K562 (cell line): ENCODE measurements around the gene XRRA1. TPM values are rescaled to one million over a fixed set of nuclear protein-coding genes. Genes with fewer than 3 reads are reported as not detected.

Source experiments
- FOSL1 ChIP-seq: fragments of 200-800 bp; sonication (Bioruptor generic); conservative IDR thresholded peaks from 2 replicates; pipeline ENCODE4 v1.6.1; 2016; ENCODE audit warnings: missing genetic modification characterization, missing compliant biosample characterization
- ZHX1 ChIP-seq: fragments of 150-350 bp; conservative IDR thresholded peaks from 2 replicates; pipeline ENCODE4 v1.6.1; 2014; ENCODE audit warnings: low read length
- polyA plus RNA-seq, 8 experiments: library from polyadenylated mRNA; depleted of rRNA in 4 of 8; stranded (reverse) in 5 of 8; unstranded in 3 of 8; fragments of >200 nt; fragmentation: Nextera tagmentation in 2 of 8; fragmentation: Illumina TruSeq in 1 of 8; extraction: Ambion mirVana in 2 of 8; extraction: Trizol in 1 of 8; gene quantifications; 2 replicates each; pipeline versions ENCODE4 v1.2.1 to v1.2.3, GENCODE V29; 2011 to 2014; ENCODE audit warnings: inconsistent platforms in 1 of 8, missing spikeins in 1 of 8
- total RNA-seq, 7 experiments: library from RNA; depleted of rRNA in 6 of 7; stranded (reverse); fragments of >200 nt in 6 of 7; fragmentation: Illumina TruSeq in 2 of 7; extraction: Trizol in 2 of 7; gene quantifications; 2 replicates each; pipeline versions ENCODE4 v1.2.1 to v1.2.3, GENCODE V29; 2011 to 2021; ENCODE audit warnings: low replicate concordance in 1 of 7
- TF ChIP-seq, protein P1 (sequence below): fragments of 200-600 bp; sonication (generic); IDR thresholded peaks from one replicate; pipeline ENCODE4 v1.6.1; 2012; ENCODE audit warnings: mild to moderate bottlenecking, low read depth, low read length, inconsistent platforms

The XRRA1 gene
- total and polyA plus RNA-seq, 9 of the 15 experiments (the other 6 are each of a cell fraction or from before 2014, with no cell fraction given), result 5.0 to 22.5 (median 16.0) TPM

GRCh38 chr11:74822170-74822569 lies 126.7 kb downstream of the XRRA1 start (continued):
- TF ChIP-seq, protein P1, sequence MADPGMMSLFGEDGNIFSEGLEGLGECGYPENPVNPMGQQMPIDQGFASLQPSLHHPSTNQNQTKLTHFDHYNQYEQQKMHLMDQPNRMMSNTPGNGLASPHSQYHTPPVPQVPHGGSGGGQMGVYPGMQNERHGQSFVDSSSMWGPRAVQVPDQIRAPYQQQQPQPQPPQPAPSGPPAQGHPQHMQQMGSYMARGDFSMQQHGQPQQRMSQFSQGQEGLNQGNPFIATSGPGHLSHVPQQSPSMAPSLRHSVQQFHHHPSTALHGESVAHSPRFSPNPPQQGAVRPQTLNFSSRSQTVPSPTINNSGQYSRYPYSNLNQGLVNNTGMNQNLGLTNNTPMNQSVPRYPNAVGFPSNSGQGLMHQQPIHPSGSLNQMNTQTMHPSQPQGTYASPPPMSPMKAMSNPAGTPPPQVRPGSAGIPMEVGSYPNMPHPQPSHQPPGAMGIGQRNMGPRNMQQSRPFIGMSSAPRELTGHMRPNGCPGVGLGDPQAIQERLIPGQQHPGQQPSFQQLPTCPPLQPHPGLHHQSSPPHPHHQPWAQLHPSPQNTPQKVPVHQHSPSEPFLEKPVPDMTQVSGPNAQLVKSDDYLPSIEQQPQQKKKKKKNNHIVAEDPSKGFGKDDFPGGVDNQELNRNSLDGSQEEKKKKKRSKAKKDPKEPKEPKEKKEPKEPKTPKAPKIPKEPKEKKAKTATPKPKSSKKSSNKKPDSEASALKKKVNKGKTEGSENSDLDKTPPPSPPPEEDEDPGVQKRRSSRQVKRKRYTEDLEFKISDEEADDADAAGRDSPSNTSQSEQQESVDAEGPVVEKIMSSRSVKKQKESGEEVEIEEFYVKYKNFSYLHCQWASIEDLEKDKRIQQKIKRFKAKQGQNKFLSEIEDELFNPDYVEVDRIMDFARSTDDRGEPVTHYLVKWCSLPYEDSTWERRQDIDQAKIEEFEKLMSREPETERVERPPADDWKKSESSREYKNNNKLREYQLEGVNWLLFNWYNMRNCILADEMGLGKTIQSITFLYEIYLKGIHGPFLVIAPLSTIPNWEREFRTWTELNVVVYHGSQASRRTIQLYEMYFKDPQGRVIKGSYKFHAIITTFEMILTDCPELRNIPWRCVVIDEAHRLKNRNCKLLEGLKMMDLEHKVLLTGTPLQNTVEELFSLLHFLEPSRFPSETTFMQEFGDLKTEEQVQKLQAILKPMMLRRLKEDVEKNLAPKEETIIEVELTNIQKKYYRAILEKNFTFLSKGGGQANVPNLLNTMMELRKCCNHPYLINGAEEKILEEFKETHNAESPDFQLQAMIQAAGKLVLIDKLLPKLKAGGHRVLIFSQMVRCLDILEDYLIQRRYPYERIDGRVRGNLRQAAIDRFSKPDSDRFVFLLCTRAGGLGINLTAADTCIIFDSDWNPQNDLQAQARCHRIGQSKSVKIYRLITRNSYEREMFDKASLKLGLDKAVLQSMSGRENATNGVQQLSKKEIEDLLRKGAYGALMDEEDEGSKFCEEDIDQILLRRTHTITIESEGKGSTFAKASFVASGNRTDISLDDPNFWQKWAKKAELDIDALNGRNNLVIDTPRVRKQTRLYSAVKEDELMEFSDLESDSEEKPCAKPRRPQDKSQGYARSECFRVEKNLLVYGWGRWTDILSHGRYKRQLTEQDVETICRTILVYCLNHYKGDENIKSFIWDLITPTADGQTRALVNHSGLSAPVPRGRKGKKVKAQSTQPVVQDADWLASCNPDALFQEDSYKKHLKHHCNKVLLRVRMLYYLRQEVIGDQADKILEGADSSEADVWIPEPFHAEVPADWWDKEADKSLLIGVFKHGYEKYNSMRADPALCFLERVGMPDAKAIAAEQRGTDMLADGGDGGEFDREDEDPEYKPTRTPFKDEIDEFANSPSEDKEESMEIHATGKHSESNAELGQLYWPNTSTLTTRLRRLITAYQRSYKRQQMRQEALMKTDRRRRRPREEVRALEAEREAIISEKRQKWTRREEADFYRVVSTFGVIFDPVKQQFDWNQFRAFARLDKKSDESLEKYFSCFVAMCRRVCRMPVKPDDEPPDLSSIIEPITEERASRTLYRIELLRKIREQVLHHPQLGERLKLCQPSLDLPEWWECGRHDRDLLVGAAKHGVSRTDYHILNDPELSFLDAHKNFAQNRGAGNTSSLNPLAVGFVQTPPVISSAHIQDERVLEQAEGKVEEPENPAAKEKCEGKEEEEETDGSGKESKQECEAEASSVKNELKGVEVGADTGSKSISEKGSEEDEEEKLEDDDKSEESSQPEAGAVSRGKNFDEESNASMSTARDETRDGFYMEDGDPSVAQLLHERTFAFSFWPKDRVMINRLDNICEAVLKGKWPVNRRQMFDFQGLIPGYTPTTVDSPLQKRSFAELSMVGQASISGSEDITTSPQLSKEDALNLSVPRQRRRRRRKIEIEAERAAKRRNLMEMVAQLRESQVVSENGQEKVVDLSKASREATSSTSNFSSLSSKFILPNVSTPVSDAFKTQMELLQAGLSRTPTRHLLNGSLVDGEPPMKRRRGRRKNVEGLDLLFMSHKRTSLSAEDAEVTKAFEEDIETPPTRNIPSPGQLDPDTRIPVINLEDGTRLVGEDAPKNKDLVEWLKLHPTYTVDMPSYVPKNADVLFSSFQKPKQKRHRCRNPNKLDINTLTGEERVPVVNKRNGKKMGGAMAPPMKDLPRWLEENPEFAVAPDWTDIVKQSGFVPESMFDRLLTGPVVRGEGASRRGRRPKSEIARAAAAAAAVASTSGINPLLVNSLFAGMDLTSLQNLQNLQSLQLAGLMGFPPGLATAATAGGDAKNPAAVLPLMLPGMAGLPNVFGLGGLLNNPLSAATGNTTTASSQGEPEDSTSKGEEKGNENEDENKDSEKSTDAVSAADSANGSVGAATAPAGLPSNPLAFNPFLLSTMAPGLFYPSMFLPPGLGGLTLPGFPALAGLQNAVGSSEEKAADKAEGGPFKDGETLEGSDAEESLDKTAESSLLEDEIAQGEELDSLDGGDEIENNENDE, result no peak
- TF ChIP-seq ZHX1 (no peak), FOSL1 (tag) (no peak)
